Retinal pigment epithelial cell (primary cell): ENCODE data around the gene PHF21B.

ENCODE experiments used
- DNase-seq: peaks from one replicate; pipeline ENCODE4 v3.0.0-alpha.2; 2010; ENCODE audit warnings: low read depth
- H3K4me3 ChIP-seq: 2 replicates; pipeline ENCODE4 v1.5.1; 2011; ENCODE audit warnings: mild to moderate bottlenecking, low read length, control low read depth, moderate library complexity
- CTCF ChIP-seq: conservative IDR thresholded peaks from 2 replicates; pipeline ENCODE4 v1.5.1; 2011; ENCODE audit warnings: low read depth, low read length, control low read depth, inconsistent platforms

Gene PHF21B

DNA sequence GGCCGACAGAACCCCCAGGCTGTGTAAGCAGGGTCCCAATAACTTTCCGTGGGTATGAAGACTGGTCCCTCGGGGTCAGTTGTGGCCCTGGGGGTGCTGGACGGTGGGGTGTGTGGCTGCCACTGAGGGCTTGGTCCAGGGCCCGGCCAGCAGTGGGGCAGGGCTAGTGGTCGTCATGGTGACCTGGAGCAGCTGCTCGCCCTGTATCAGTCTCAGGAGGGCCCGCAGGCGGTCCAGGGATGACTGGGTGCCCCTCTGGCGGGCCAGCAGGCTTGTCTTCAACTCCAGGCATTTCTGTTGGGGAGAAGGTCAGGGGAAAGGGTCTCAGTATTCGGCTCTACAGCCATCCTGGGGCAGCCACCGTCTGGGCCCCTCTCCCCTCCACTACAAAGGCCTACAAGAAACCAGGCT lies 126.8 kb downstream of the PHF21B start:
- no peak overlapping the region for H3K4me3 ChIP-seq
- no peak for DNase-seq
- TF ChIP-seq CTCF: no peak

GRCh38 chr22:44882226-44882905 lies 127.4 kb downstream of the PHF21B start:
- DNase-seq: no peak
- H3K4me3 ChIP-seq: no peak overlapping the region
- TF ChIP-seq CTCF: no peak

DNA sequence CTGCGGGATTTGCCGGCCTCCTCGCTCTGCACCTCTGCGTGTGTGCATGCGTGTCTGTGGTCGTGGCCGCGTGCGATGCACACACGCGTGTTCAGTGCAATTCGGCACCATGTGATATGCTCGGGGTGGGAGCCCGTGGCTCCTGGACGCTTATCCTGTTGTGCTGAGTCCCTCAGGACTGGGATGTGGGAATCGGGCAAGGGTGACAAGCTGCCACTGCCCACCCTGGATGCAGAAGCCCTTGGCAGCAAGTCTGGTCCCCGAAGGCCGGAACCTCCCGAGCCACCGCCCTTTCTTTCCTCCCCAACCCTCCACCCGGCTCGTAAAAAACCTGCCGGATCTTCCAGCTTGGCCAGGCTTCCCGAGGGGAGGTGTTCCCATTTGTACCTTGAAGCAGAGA lies 128.2 kb downstream of the PHF21B start:
- no peak for TF ChIP-seq CTCF
- DNase-seq: no peak
- no peak overlapping the region for H3K4me3 ChIP-seq

DNA sequence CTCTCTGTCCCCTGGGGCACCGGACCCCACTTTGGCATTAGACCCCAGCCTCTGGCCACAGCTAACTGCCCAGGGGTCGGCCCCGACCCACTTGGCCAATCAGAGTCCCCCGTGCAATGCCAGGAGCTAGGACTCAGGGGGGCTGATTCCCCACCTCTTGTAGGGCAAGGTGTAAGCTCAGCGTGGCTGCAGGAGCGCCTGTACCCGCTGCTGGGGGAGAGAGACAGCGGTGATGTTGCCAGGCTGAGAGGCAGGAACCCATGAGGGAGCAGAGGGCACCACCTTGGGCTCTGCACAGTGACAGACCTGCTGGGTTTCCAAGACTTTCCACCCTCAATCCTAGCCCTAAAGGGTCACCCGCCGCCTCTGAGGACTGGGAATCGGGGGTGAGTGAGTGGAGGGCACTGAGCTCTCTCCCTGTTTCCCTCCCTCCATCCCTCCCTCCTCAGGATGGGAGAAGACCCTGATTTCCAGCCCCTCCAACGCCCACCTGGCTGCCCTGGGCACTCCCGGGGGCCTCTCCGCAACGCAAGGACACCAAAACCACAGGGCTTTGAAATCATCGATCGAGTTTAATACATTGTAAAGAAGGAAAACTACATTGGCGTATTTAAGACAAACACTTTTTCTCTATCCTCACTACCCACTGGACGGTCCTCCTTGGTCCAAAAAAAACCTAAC lies 129.1 kb downstream of the PHF21B start:
- DNase-seq: no peak
- no peak for TF ChIP-seq CTCF
- no peak overlapping the region for H3K4me3 ChIP-seq

GRCh38 chr22:44879301-44879680 lies 130.5 kb downstream of the PHF21B start:
- no peak for TF ChIP-seq CTCF
- H3K4me3 ChIP-seq: no peak overlapping the region
- no peak for DNase-seq

GRCh38 chr22:44878483-44879300 lies 131.1 kb downstream of the PHF21B start:
- TF ChIP-seq CTCF: no peak
- DNase-seq: no peak
- no peak overlapping the region for H3K4me3 ChIP-seq
